K562 (cell line): ENCODE measurements around the gene PKD2. TPM values are rescaled to one million over a fixed set of nuclear protein-coding genes. Genes with fewer than 3 reads are reported as not detected.

Experiments
- ATAC-seq: fragments of 200-7000 bp; cut with Tn5 transposase; 3 replicates; pipeline ENCODE4 v1.9.1; 2020; ENCODE audit warnings: moderate library complexity
- BruUV-seq: library from RNA; stranded (reverse); fragments of 400-500 nt; replicated peaks from 2 replicates; lab custom pipeline; 2021; lab: Mats Ljungman, UMichigan
- CTCF ChIA-PET: fragments of 300-600 bp; formaldehyde crosslinking; extraction: SDS; loops from one replicate; lab custom pipeline; 2021; ENCODE audit warnings: low intra/inter-chr PET ratio; lab: Yijun Ruan, JAX
- POLR2A ChIA-PET: fragments of 300-600, 350-650 bp; sonication (Branson Sonifier 250); formaldehyde crosslinking; extraction: SDS; loops from one replicate; lab custom pipeline; 2021; ENCODE audit warnings: antibody characterized with exemption, inconsistent platforms; lab: Yijun Ruan, JAX
- DNase-seq, 4 experiments: peaks; one replicate each; pipeline versions ENCODE4 v3.0.0 to v3.0.0-alpha.2; 2011 to 2018; ENCODE audit warnings: low spot score in 3 of 4, mixed read lengths in 3 of 4; ENCODE audit errors: extremely low read depth in 1 of 4
- FAIRE-seq: peaks from 2 replicates; lab custom pipeline; 2011; peaks lifted over from hg19 to GRCh38; lab: Jason Lieb, UNC
- H2AFZ ChIP-seq: 2 replicates; pipeline ENCODE4 v1.6.0; 2011; ENCODE audit warnings: low read depth, low read length, control low read depth, inconsistent platforms
- H3K27ac ChIP-seq: fragments of 200-600 bp; 3 replicates; pipeline ENCODE4 v1.8.0; 2011; ENCODE audit warnings: low read depth, mild to moderate bottlenecking, control low read depth, inconsistent platforms, low read length, moderate library complexity, mixed read lengths; ENCODE audit errors: extremely low read depth
- H3K27me3 ChIP-seq, 2 experiments: fragments of 300-600 bp in 1 of 2; 2 replicates in 1 of 2; 3 replicates in 1 of 2; pipeline versions ENCODE4 v1.6.0 to v1.8.0; 2011; ENCODE audit warnings: inconsistent platforms in 2 of 2, low read length in 2 of 2, mild to moderate bottlenecking in 1 of 2, mixed read lengths in 1 of 2, moderate library complexity in 1 of 2; ENCODE audit not compliant: control insufficient read depth in 2 of 2, insufficient read depth in 2 of 2
- H3K36me3 ChIP-seq: fragments of 300-600 bp; 3 replicates; pipeline ENCODE4 v1.8.0; 2011; ENCODE audit warnings: mild to moderate bottlenecking, low read length, inconsistent platforms; ENCODE audit not compliant: control insufficient read depth, insufficient read depth
- H3K4me1 ChIP-seq, 2 experiments: fragments of 200-600 bp in 1 of 2; replicated peaks in 1 of 2; 2 replicates in 1 of 2; 3 replicates in 1 of 2; pipeline versions ENCODE4 v1.5.1 to v1.8.0; 2011; ENCODE audit warnings: inconsistent platforms in 2 of 2, low read length in 2 of 2, mild to moderate bottlenecking in 1 of 2, mixed read lengths in 1 of 2, moderate library complexity in 1 of 2; ENCODE audit not compliant: control insufficient read depth in 2 of 2, insufficient read depth in 2 of 2
- H3K4me2 ChIP-seq: 2 replicates; pipeline ENCODE4 v1.6.1; 2011; ENCODE audit warnings: low read length, control low read depth, inconsistent platforms, mixed read lengths; ENCODE audit not compliant: insufficient read depth
- H3K4me3 ChIP-seq: fragments of 200-600 bp; sonication (generic), shearing (Covaris generic); 2 replicates; pipeline ENCODE4 v1.5.1; 2016; ENCODE audit warnings: control low read depth, inconsistent platforms
- H3K79me2 ChIP-seq: fragments of 200-600 bp; 3 replicates; pipeline ENCODE4 v1.8.0; 2011; ENCODE audit warnings: low read length, inconsistent platforms; ENCODE audit not compliant: control insufficient read depth, insufficient read depth
- H3K9ac ChIP-seq, 2 experiments: 2 replicates each; pipeline versions ENCODE4 v1.6.0 to v1.6.1; 2011; ENCODE audit warnings: low read depth in 2 of 2, low read length in 2 of 2, control low read depth in 1 of 2, inconsistent platforms in 1 of 2, mild to moderate bottlenecking in 1 of 2, mixed read lengths in 1 of 2; ENCODE audit not compliant: insufficient read depth in 1 of 2
- H3K9me1 ChIP-seq: one replicate; pipeline ENCODE4 v1.6.0; 2011; ENCODE audit warnings: inconsistent platforms, mild to moderate bottlenecking, low read length, moderate library complexity; ENCODE audit not compliant: control insufficient read depth, insufficient read depth
- H3K9me3 ChIP-seq: replicated peaks from 2 replicates; pipeline ENCODE4 v1.5.1; 2011; ENCODE audit warnings: low read depth, low read length, inconsistent platforms; ENCODE audit not compliant: control insufficient read depth, insufficient read depth
- H4K20me1 ChIP-seq: replicated peaks from 2 replicates; pipeline ENCODE4 v1.6.1; 2011; ENCODE audit warnings: low read length, inconsistent platforms, mixed read lengths; ENCODE audit not compliant: control insufficient read depth, insufficient read depth
- CBFA2T3 ChIP-seq: fragments of 450-650 bp; IDR thresholded peaks from 2 replicates; pipeline ENCODE4 v1.6.1; 2017
- MBD1 ChIP-seq: fragments of 250-450 bp; sonication (Bioruptor Pico); IDR thresholded peaks from 2 replicates; pipeline ENCODE4 v1.8.0; 2022; ENCODE audit warnings: inconsistent platforms
- PTRF ChIP-seq: fragments of 450-650 bp; IDR thresholded peaks from 2 replicates; pipeline ENCODE4 v1.6.1; 2016; ENCODE audit warnings: mild to moderate bottlenecking, missing genetic modification characterization, missing compliant biosample characterization
- SMAD3 ChIP-seq: fragments of 450-650 bp; formaldehyde crosslinking; conservative IDR thresholded peaks from 2 replicates; pipeline ENCODE4 v1.4.0; 2020; ENCODE audit warnings: mild to moderate bottlenecking
- SOX6 ChIP-seq: fragments of 450-650 bp; IDR thresholded peaks from 2 replicates; pipeline ENCODE4 v1.6.1; 2014; ENCODE audit warnings: mild to moderate bottlenecking
- TCFL5 ChIP-seq: fragments of 250-450 bp; sonication (Bioruptor Pico); conservative IDR thresholded peaks from 2 replicates; pipeline ENCODE4 v1.6.1; 2021; ENCODE audit warnings: mild to moderate bottlenecking, moderate library complexity, matching md5 sums
- ZBTB1 ChIP-seq: sonication (generic); formaldehyde crosslinking; IDR thresholded peaks from 2 replicates; pipeline ENCODE4 v1.8.1; 2023; ENCODE audit warnings: missing genetic modification reagents, low read depth, mild to moderate bottlenecking, borderline replicate concordance
- ZBTB17 ChIP-seq: fragments of 450-650 bp; formaldehyde crosslinking; IDR thresholded peaks from 2 replicates; pipeline ENCODE4 v1.4.0; 2020; ENCODE audit warnings: mild to moderate bottlenecking
- ZNF175 ChIP-seq: fragments of 200-800 bp; sonication (Bioruptor generic); IDR thresholded peaks from 2 replicates; pipeline ENCODE4 v1.6.1; 2016; ENCODE audit warnings: low read depth, mild to moderate bottlenecking, missing genetic modification characterization, missing compliant biosample characterization
- ZNF277 ChIP-seq: fragments of 250-450 bp; sonication (Bioruptor Pico); IDR thresholded peaks from 2 replicates; pipeline ENCODE4 v1.8.0; 2022; ENCODE audit warnings: inconsistent platforms, mild to moderate bottlenecking, moderate library complexity, borderline replicate concordance
- WGBS: fragments of 100-300 bp; shearing (Covaris generic); methylation state at CpG from one replicate; pipeline ENCODE4 v1.1.6; 2016; ENCODE audit warnings: low coverage, mixed read lengths; ENCODE audit not compliant: insufficient coverage; ENCODE audit errors: missing lambda C conversion rate; 5-methylcytosine and 5-hydroxymethylcytosine counted together
- in situ Hi-C: fragments of 300-500 bp; cut with MboI; formaldehyde crosslinking; loops from 4 replicates; pipeline ENCODE4 v1.15.0; 2018; ENCODE audit warnings: inconsistent platforms, mixed read lengths
- intact Hi-C: fragments of 100-400 bp; cut with micrococcal nuclease; formaldehyde crosslinking; loops from 2 replicates; pipeline ENCODE4 v1.14.2; 2022
- polyA plus RNA-seq, 8 experiments: library from polyadenylated mRNA; depleted of rRNA in 4 of 8; stranded (reverse) in 5 of 8; unstranded in 3 of 8; fragments of >200 nt; fragmentation: Nextera tagmentation in 2 of 8; fragmentation: Illumina TruSeq in 1 of 8; extraction: Ambion mirVana in 2 of 8; extraction: Trizol in 1 of 8; gene quantifications; 2 replicates each; pipeline versions ENCODE4 v1.2.1 to v1.2.3, GENCODE V29; 2011 to 2014; ENCODE audit warnings: inconsistent platforms in 1 of 8, missing spikeins in 1 of 8
- total RNA-seq, 7 experiments: library from RNA; depleted of rRNA in 6 of 7; stranded (reverse); fragments of >200 nt in 6 of 7; fragmentation: Illumina TruSeq in 2 of 7; extraction: Trizol in 2 of 7; gene quantifications; 2 replicates each; pipeline versions ENCODE4 v1.2.1 to v1.2.3, GENCODE V29; 2011 to 2021; ENCODE audit warnings: low replicate concordance in 1 of 7

Gene PKD2
- total and polyA plus RNA-seq, 9 of the 15 experiments (the other 6 are each of a cell fraction or from before 2014, with no cell fraction given): 0.11 to 1.2 (median 0.47) TPM

GRCh38 chr4:87979810-87980209, 27.6 kb upstream of the PKD2 start:
- Histone ChIP-seq H3K27ac (no peak overlapping the region), H4K20me1 (no peaks in the 10 kb centered on the region), H3K9ac (no peak overlapping the region), H3K4me1 (no peaks in the 10 kb centered on the region), H3K4me2 (no peak overlapping the region), H3K9me3 (no peaks in the 10 kb centered on the region), H3K27me3 (peaks cover 2 to 4% of the 10 kb centered on the region in 2 experiments; a peak in 2 of 5 replicates), H2AFZ (no peak overlapping the region), H3K9me1 (no peaks in the 10 kb centered on the region)
- 0% methylated on average over 1 of the region's 1 CpG for WGBS
- no TSS peak for BruUV-seq
- CTCF ChIA-PET: no interaction called here
- no peak for ATAC-seq
- POLR2A ChIA-PET: interaction anchor here (0.7 kb wide), 1 partner anchor 77 kb away, joined by 3 read pairs; no protein-coding TSS in a partner anchor
- intact Hi-C loops (no loop called here), in situ Hi-C loops (loop anchor here (10.0 kb wide), 1 partner anchor 125 kb away; no protein-coding TSS in a partner anchor)
- DNase-seq: no peak
- TF ChIP-seq MBD1 (CRISPR knock-in tag): no peak
- TF ChIP-seq PTRF: no peak
- no peak for TF ChIP-seq CBFA2T3
- TF ChIP-seq ZNF277 (CRISPR knock-in tag): no peak
- no peak for TF ChIP-seq ZBTB1 (CRISPR knock-in tag)
- TF ChIP-seq SOX6: no peak
- no peak for TF ChIP-seq SMAD3 (CRISPR knock-in tag)
- TF ChIP-seq ZBTB17 (CRISPR knock-in tag): no peak
- no peak for TF ChIP-seq TCFL5 (CRISPR knock-in tag)
- no peak for TF ChIP-seq ZNF175 (CRISPR knock-in tag)
- TF ChIP-seq, all 486 proteins: peak for 0
- H3K4me3 ChIP-seq: no peak overlapping the region
- no peaks in the 10 kb centered on the region for H3K36me3 ChIP-seq
- no peaks in the 10 kb centered on the region for H3K79me2 ChIP-seq
- FAIRE-seq: no peak
